ENCODE data around the gene PTPRK. TPM values are rescaled to one million over a fixed set of nuclear protein-coding genes. Genes with fewer than 3 reads are reported as not detected.

Gene PTPRK
- total RNA-seq, 2 experiments from 2014 or later, result not detected

- BruUV-seq (replicated peaks), result no TSS peak
Observed at GRCh38 chr6:128409003-128409402, 111.4 kb downstream of the PTPRK start.

GRCh38 chr6:128406453-128406852 lies 113.9 kb downstream of the PTPRK start:
- Histone ChIP-seq H3K27ac (ENCODE audit: low read depth, low read length, poor library complexity, severe bottlenecking) (no peak overlapping the region), H3K36me3 (ENCODE audit: insufficient read depth, low read length) (no peaks in the 10 kb centered on the region), H4K20me1 (ENCODE audit: insufficient read depth, low read length) (no peaks in the 10 kb centered on the region), H3K79me2 (ENCODE audit: insufficient read depth, low read depth, low read length) (no peaks in the 10 kb centered on the region), H3K4me2 (ENCODE audit: low read length) (no peak overlapping the region), H2AFZ (ENCODE audit: low read length) (no peak overlapping the region), H3K9me2 (ENCODE audit: insufficient read depth, low read length) (no peaks in the 10 kb centered on the region), H3K4me1 (ENCODE audit: insufficient read depth, low read length, poor library complexity, severe bottlenecking) (no peaks in the 10 kb centered on the region), H3K4me3 (ENCODE audit: low read depth, low read length, poor library complexity, severe bottlenecking) (no peak overlapping the region), H3K9me3 (ENCODE audit: low read length) (no peaks in the 10 kb centered on the region)
- ChIA-PET CTCF (ENCODE audit: unreplicated experiment) (no interaction called here), POLR2A (no interaction called here)
- intact Hi-C loops (cut with micrococcal nuclease; ENCODE audit: unreplicated experiment), result no loop called here
- DNase-seq (ENCODE audit: low spot score), result no peak
- BruUV-seq (replicated peaks), result no TSS peak
- TF ChIP-seq CTCF (conservative IDR thresholded peaks at IDR 0.05; ENCODE audit: low read length) (no peak), EZH2phosphoT487 (IDR thresholded peaks at IDR 0.05; ENCODE audit: borderline replicate concordance, low read depth, low read length) (no peak)

More at GRCh38 chr6:128409003-128409402, 111.4 kb downstream of the PTPRK start:
- Histone ChIP-seq H3K79me2 (ENCODE audit: insufficient read depth, low read depth, low read length) (no peaks in the 10 kb centered on the region), H3K4me1 (ENCODE audit: insufficient read depth, low read length, poor library complexity, severe bottlenecking) (no peaks in the 10 kb centered on the region), H3K36me3 (ENCODE audit: insufficient read depth, low read length) (no peaks in the 10 kb centered on the region), H2AFZ (ENCODE audit: low read length) (no peak overlapping the region), H3K9me3 (ENCODE audit: low read length) (no peaks in the 10 kb centered on the region), H4K20me1 (ENCODE audit: insufficient read depth, low read length) (no peaks in the 10 kb centered on the region), H3K27ac (ENCODE audit: low read depth, low read length, poor library complexity, severe bottlenecking) (no peak overlapping the region), H3K4me3 (ENCODE audit: low read depth, low read length, poor library complexity, severe bottlenecking) (no peak overlapping the region), H3K4me2 (ENCODE audit: low read length) (no peak overlapping the region), H3K9me2 (ENCODE audit: insufficient read depth, low read length) (no peaks in the 10 kb centered on the region)
- ChIA-PET POLR2A (no interaction called here), CTCF (ENCODE audit: unreplicated experiment) (no interaction called here)
- no peak for DNase-seq (ENCODE audit: low spot score)
- intact Hi-C loops (cut with micrococcal nuclease; ENCODE audit: unreplicated experiment), result no loop called here
- TF ChIP-seq CTCF (conservative IDR thresholded peaks at IDR 0.05; ENCODE audit: low read length) (no peak), EZH2phosphoT487 (IDR thresholded peaks at IDR 0.05; ENCODE audit: borderline replicate concordance, low read depth, low read length) (no peak)

- intact Hi-C loops (cut with micrococcal nuclease; ENCODE audit: unreplicated experiment), result no loop called here
- POLR2A ChIA-PET, result interaction anchor here (0.5 to 0.7 kb wide), 2 partner anchors 11 to 71 kb away, joined by 3 to 5 read pairs; no protein-coding TSS in a partner anchor
- H3K9me3 ChIP-seq (ENCODE audit: low read length), result no peaks in the 10 kb centered on the region
- no peak overlapping the region for H3K4me3 ChIP-seq (ENCODE audit: low read depth, low read length, poor library complexity, severe bottlenecking)
- no peaks in the 10 kb centered on the region for H3K79me2 ChIP-seq (ENCODE audit: insufficient read depth, low read depth, low read length)
- TF ChIP-seq EZH2phosphoT487 (IDR thresholded peaks at IDR 0.05; ENCODE audit: borderline replicate concordance, low read depth, low read length) (no peak), CTCF (conservative IDR thresholded peaks at IDR 0.05; ENCODE audit: low read length) (no peak)
- no peaks in the 10 kb centered on the region for H3K4me1 ChIP-seq (ENCODE audit: insufficient read depth, low read length, poor library complexity, severe bottlenecking)
- no peak overlapping the region for H3K4me2 ChIP-seq (ENCODE audit: low read length)
- H3K9me2 ChIP-seq (ENCODE audit: insufficient read depth, low read length), result no peaks in the 10 kb centered on the region
- H3K36me3 ChIP-seq (ENCODE audit: insufficient read depth, low read length), result no peaks in the 10 kb centered on the region
- DNase-seq (ENCODE audit: low spot score), result no peak
- H3K27ac ChIP-seq (ENCODE audit: low read depth, low read length, poor library complexity, severe bottlenecking), result no peak overlapping the region
- H4K20me1 ChIP-seq (ENCODE audit: insufficient read depth, low read length), result no peaks in the 10 kb centered on the region
- BruUV-seq (replicated peaks), result no TSS peak
- no peak overlapping the region for H2AFZ ChIP-seq (ENCODE audit: low read length)
- CTCF ChIA-PET (ENCODE audit: unreplicated experiment), result no interaction called here
Observed at GRCh38 chr6:128403618-128404444, 116.6 kb downstream of the PTPRK start.
